IgD-negative memory B cell (primary cell): Measurements from ENCODE around the gene OR5AK2. TPM values are rescaled to one million over a fixed set of nuclear protein-coding genes. Genes with fewer than 3 reads are reported as not detected.
"Not testable (repeated sequence)": the region's sequence is repeated elsewhere in the genome, so short reads cannot be mapped to it uniquely, and the experiment has no call there.

Source experiments
- H3K27ac Mint-ChIP-seq, 3 donors: one replicate each; pipeline ENCODE4 v1.8.0; 2020 to 2022; ENCODE audit warnings: mild to moderate bottlenecking in 3 of 3, mixed read lengths in 3 of 3, moderate library complexity in 1 of 3
- H3K27me3 Mint-ChIP-seq: one replicate; pipeline ENCODE4 v1.8.0; 2021; ENCODE audit warnings: mixed read lengths
- H3K36me3 Mint-ChIP-seq: one replicate; pipeline ENCODE4 v1.8.0; 2020; ENCODE audit warnings: mild to moderate bottlenecking, mixed read lengths
- H3K4me1 Mint-ChIP-seq, 3 donors: one replicate each; pipeline ENCODE4 v1.8.0; 2020 to 2022; ENCODE audit warnings: mixed read lengths in 3 of 3, mild to moderate bottlenecking in 1 of 3
- H3K4me3 Mint-ChIP-seq, 4 donors: one replicate each; pipeline ENCODE4 v1.8.0; 2020 to 2022; ENCODE audit warnings: mild to moderate bottlenecking in 4 of 4, mixed read lengths in 4 of 4, moderate library complexity in 3 of 4
- H3K9me3 Mint-ChIP-seq, 3 donors: one replicate each; pipeline ENCODE4 v1.8.0; 2020 to 2021; ENCODE audit warnings: mixed read lengths in 3 of 3, mild to moderate bottlenecking in 1 of 3
- polyA plus RNA-seq: library from polyadenylated mRNA; unstranded; fragments of 300-500 nt; fragmentation: Illumina TruSeq; gene quantifications from one replicate; pipeline ENCODE4 v1.2.3, GENCODE V29; 2021

OR5AK2 gene
- not detected for polyA plus RNA-seq

GRCh38 chr11:56988614-56989013 is at the start of gene OR5AK2:
Gene OR5AK2, plus strand, starts transcription at chr11:56988914. Its CDS starts 0 bp downstream, at chr11:56988914.
- no peak within 1 kb of the TSS for H3K27ac Mint-ChIP-seq
- no peak within 1 kb of the TSS for H3K4me3 Mint-ChIP-seq
- peaks cover 0 to 17% (median 2%) of the 10 kb centered on the region in 3 donors for H3K9me3 Mint-ChIP-seq
- H3K27me3 Mint-ChIP-seq: no peaks in the 10 kb centered on the region
- H3K36me3 Mint-ChIP-seq: no peaks in the 10 kb centered on the region
- H3K4me1 Mint-ChIP-seq: no peaks in the 10 kb centered on the region

DNA sequence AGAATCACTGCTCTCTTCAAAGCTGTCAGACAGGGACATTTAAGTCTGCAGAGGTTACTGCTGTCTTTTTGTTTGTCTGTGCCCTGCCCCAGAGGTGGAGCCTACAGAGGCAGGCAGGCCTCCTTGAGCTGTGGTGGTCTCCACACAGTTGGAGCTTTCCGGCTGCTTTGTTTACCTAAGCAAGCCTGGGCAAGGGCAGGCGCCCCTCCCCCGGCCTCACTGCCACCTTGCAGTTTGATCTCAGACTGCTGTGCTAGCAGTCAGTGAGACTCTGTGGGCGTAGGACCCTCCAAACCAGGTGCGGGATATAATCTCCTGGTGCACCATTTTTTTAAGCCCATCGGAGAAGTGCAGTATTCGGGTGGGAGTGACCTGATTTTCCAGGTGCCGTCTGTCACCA is 43.2 kb upstream of the OR5AK2 start:
- not testable (repeated sequence) for H3K4me1 Mint-ChIP-seq, H3K9me3 Mint-ChIP-seq, H3K27ac Mint-ChIP-seq, H3K27me3 Mint-ChIP-seq, H3K4me3 Mint-ChIP-seq, H3K36me3 Mint-ChIP-seq

DNA sequence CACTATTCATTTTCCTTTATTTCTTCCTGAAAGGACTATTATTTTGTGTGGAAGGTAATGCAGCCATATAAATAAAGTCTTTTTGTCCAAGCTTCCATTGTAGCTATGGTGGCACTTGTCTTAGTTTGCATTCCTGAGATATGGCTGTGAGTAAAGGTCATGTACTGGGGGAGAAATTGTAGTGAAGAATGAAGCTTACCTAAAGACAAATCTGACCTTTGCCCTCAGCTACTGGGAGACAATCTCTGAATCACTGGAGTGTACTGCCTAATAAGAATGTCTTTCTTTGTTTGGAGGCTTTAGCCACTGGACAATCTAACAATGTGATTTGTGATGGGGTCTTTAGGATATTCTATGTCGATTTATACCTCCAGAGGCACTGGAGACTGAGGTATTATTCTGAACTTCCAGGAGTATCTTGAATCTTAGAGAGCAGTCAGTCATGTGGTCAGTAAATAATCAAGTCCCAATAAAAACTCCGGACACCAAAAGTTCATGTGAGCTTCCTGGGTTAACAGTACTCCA is 39.7 kb upstream of the OR5AK2 start:
- H3K4me3 Mint-ChIP-seq: no peak overlapping the region
- no peaks in the 10 kb centered on the region for H3K4me1 Mint-ChIP-seq
- peaks cover 4% of the 10 kb centered on the region for H3K36me3 Mint-ChIP-seq
- no peak overlapping the region for H3K27ac Mint-ChIP-seq
- H3K9me3 Mint-ChIP-seq: peaks cover 1 to 16% (median 7%) of the 10 kb centered on the region in 3 donors
- H3K27me3 Mint-ChIP-seq: no peaks in the 10 kb centered on the region

- H3K4me1 Mint-ChIP-seq: no peaks in the 10 kb centered on the region
- H3K4me3 Mint-ChIP-seq: no peak overlapping the region
- no peaks in the 10 kb centered on the region for H3K27me3 Mint-ChIP-seq
- H3K9me3 Mint-ChIP-seq: peaks cover 2 to 22% (median 8%) of the 10 kb centered on the region in 3 donors
- H3K36me3 Mint-ChIP-seq: peaks cover 4% of the 10 kb centered on the region
- H3K27ac Mint-ChIP-seq: no peak overlapping the region
These were observed 38.2 kb upstream of the OR5AK2 start for GRCh38 chr11:56950510-56950909.

DNA sequence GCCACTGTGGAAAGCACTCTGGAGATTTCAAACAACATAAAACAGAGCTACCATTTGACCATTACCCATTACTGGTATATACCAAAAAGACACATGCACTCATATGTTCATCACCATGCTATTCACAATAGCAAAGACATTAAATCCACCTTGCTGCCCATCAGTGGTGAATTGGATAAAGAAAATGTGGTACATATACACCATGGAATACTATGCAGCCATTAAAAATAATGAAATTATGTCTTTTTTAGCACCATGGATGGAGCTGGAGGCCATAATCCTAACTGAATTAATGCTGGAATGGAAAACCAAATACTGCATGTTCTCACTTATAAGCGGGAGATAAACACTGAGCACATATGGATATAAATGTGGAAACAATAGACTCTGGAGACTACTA is 34.8 kb upstream of the OR5AK2 start:
- H3K9me3 Mint-ChIP-seq: peaks cover 2 to 22% (median 8%) of the 10 kb centered on the region in 3 donors
- not testable (repeated sequence) for H3K36me3 Mint-ChIP-seq, H3K4me3 Mint-ChIP-seq, H3K4me1 Mint-ChIP-seq, H3K27me3 Mint-ChIP-seq, H3K27ac Mint-ChIP-seq

GRCh38 chr11:56961609-56962008 is 27.1 kb upstream of the OR5AK2 start:
- peaks cover 3 to 13% (median 9%) of the 10 kb centered on the region in 3 donors for H3K9me3 Mint-ChIP-seq
- H3K4me3 Mint-ChIP-seq: no peak overlapping the region
- H3K36me3 Mint-ChIP-seq: no peaks in the 10 kb centered on the region

DNA sequence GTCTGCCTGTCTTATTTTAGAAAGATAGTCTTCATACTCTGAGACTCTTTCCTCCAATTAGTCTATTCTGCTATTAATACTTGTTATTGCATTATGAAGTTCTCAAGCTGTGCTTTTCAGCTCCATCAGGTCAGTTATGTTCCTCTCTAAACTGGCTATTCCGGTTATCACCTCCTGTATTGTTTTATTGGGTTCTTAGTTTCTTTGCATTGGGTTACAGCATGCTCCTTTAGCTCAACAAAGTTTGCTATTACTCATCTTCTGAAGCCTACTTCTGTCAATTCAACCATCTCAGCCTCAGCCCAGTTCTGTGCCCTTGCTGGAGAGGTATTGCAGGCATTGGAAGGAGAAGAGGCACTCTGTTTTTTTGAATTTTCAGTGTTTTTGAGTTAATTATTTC is 21.0 kb upstream of the OR5AK2 start:
- Mint-ChIP-seq H3K27ac (no peak overlapping the region), H3K4me1 (no peaks in the 10 kb centered on the region), H3K36me3 (no peaks in the 10 kb centered on the region), H3K4me3 (no peak overlapping the region), H3K9me3 (peaks cover 3 to 20% (median 8%) of the 10 kb centered on the region in 3 donors), H3K27me3 (no peaks in the 10 kb centered on the region)

More at GRCh38 chr11:56961609-56962008, 27.1 kb upstream of the OR5AK2 start:
- H3K4me1 Mint-ChIP-seq: peaks cover 0 to 2% (median 0%) of the 10 kb centered on the region in 3 donors
- H3K27me3 Mint-ChIP-seq: no peaks in the 10 kb centered on the region
- no peak overlapping the region for H3K27ac Mint-ChIP-seq

DNA sequence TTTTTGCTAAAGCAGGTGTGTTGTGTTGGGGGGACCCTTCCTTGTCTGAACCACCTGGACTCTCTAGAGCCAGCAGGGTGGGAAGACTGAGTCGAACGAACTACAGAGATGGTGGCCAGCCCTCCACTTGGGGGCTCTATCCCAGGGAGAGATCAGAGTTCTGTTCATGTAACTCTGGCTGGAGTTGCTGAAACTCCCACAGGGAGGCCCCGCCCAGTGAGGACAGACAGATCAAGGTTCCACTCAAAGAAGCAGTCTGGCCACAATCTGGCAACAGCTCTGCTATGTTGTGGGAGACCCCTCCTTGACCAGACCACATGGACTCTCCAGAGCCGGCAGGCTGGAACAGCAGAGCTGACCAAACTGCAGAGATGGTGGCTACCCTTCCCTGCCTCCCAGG is 20.2 kb upstream of the OR5AK2 start:
- no peak overlapping the region for H3K27ac Mint-ChIP-seq
- peaks cover 3 to 20% (median 8%) of the 10 kb centered on the region in 3 donors for H3K9me3 Mint-ChIP-seq
- no peak overlapping the region for H3K4me3 Mint-ChIP-seq
- H3K27me3 Mint-ChIP-seq: no peaks in the 10 kb centered on the region
- H3K4me1 Mint-ChIP-seq: no peaks in the 10 kb centered on the region
- no peaks in the 10 kb centered on the region for H3K36me3 Mint-ChIP-seq

- no peaks in the 10 kb centered on the region for H3K4me1 Mint-ChIP-seq
- no peaks in the 10 kb centered on the region for H3K27me3 Mint-ChIP-seq
- peaks cover 0 to 3% (median 0%) of the 10 kb centered on the region in 3 donors for H3K9me3 Mint-ChIP-seq
- no peaks in the 10 kb centered on the region for H3K36me3 Mint-ChIP-seq
- H3K27ac Mint-ChIP-seq: no peak overlapping the region
- H3K4me3 Mint-ChIP-seq: no peak overlapping the region
These were observed 11.4 kb upstream of the OR5AK2 start for GRCh38 chr11:56977314-56977713.

GRCh38 chr11:56990702-56991101 is 2.0 kb downstream of the OR5AK2 start:
- Mint-ChIP-seq H3K27ac (no peak overlapping the region), H3K36me3 (no peaks in the 10 kb centered on the region), H3K27me3 (no peaks in the 10 kb centered on the region), H3K4me3 (no peak overlapping the region), H3K4me1 (no peaks in the 10 kb centered on the region), H3K9me3 (peaks cover 0 to 27% (median 5%) of the 10 kb centered on the region in 3 donors)

- Mint-ChIP-seq H3K4me1 (no peaks in the 10 kb centered on the region), H3K4me3 (no peak overlapping the region)
These were observed 5.8 kb downstream of the OR5AK2 start for GRCh38 chr11:56994532-56994931.

GRCh38 chr11:57001674-57002401 is 13.1 kb downstream of the OR5AK2 start:
- no peaks in the 10 kb centered on the region for H3K4me1 Mint-ChIP-seq
- no peaks in the 10 kb centered on the region for H3K27me3 Mint-ChIP-seq
- H3K4me3 Mint-ChIP-seq: no peak overlapping the region
- peaks cover 0 to 12% (median 2%) of the 10 kb centered on the region in 3 donors for H3K9me3 Mint-ChIP-seq
- peaks cover 3% of the 10 kb centered on the region for H3K36me3 Mint-ChIP-seq
- no peak overlapping the region for H3K27ac Mint-ChIP-seq

More at GRCh38 chr11:56994532-56994931, 5.8 kb downstream of the OR5AK2 start:
- H3K9me3 Mint-ChIP-seq: peaks cover 0 to 32% (median 5%) of the 10 kb centered on the region in 3 donors
- peak overlapping the region in 1 of 3 donors; percentile 1 for H3K27ac Mint-ChIP-seq
- no peaks in the 10 kb centered on the region for H3K27me3 Mint-ChIP-seq
- no peaks in the 10 kb centered on the region for H3K36me3 Mint-ChIP-seq

- Mint-ChIP-seq H3K27ac (no peak overlapping the region), H3K36me3 (no peaks in the 10 kb centered on the region), H3K9me3 (peaks cover 0 to 4% (median 0%) of the 10 kb centered on the region in 3 donors), H3K4me1 (no peaks in the 10 kb centered on the region), H3K27me3 (no peaks in the 10 kb centered on the region), H3K4me3 (no peak overlapping the region)
These were observed 19.7 kb downstream of the OR5AK2 start for GRCh38 chr11:57008373-57008772.

DNA sequence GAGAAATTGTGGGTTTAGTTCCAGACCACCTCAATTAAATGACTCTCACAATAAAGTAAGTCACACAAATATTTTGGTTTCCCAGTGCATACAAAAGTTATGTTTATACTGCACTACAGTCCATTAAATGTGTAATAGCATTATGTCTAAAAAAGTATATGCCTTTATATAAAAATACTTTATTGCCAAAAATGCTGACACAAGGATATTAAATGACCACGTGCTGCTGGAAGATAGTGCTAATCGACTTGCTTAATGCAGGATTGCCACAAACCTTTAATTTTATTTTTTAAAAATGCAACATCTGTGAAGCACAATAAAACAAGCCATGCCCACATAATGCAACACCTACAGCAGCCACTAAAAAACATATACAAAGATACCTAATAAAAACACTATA is 27.0 kb downstream of the OR5AK2 start:
- no peak overlapping the region for H3K4me3 Mint-ChIP-seq
- H3K27ac Mint-ChIP-seq: no peak overlapping the region
- no peaks in the 10 kb centered on the region for H3K4me1 Mint-ChIP-seq
- no peaks in the 10 kb centered on the region for H3K27me3 Mint-ChIP-seq
- peaks cover 3 to 5% (median 4%) of the 10 kb centered on the region in 3 donors for H3K9me3 Mint-ChIP-seq
- peaks cover 1% of the 10 kb centered on the region for H3K36me3 Mint-ChIP-seq

GRCh38 chr11:57031556-57031955 is 42.8 kb downstream of the OR5AK2 start:
- Mint-ChIP-seq H3K27me3 (no peaks in the 10 kb centered on the region), H3K27ac (no peak overlapping the region), H3K4me1 (no peaks in the 10 kb centered on the region), H3K4me3 (no peak overlapping the region), H3K36me3 (peaks cover 6% of the 10 kb centered on the region), H3K9me3 (peaks cover 2 to 7% (median 3%) of the 10 kb centered on the region in 3 donors)
